ENCODE measurements around the gene CLN5.

DNA sequence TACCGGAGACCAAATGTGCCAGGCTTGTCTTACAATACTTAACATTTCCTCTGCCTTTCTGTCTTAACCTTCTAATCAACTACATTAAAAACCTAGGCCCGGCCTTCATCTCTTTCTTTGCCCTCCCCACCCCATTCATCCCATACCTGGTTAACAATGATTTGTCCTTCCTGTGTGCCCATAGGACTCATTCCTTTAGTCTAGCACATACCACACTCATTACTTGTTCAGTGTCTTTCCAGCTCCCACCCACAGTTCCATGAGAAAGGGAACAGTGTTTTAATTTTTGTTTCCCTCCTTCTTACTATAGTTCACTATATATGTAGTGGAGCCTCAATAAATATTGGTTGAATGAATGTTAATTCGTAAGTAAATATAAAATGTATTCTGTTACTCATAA lies 2.4 kb downstream of the CLN5 start:
- TF ChIP-seq SMC3 (conservative IDR thresholded peaks at IDR 0.05; ENCODE audit: poor library complexity) (no peak), POLR2AphosphoS5 (IDR thresholded peaks at IDR 0.05) (no peak), MXI1 (conservative IDR thresholded peaks at IDR 0.05; ENCODE audit: poor library complexity, severe bottlenecking) (no peak)
- TF ChIP-seq, protein P1, sequence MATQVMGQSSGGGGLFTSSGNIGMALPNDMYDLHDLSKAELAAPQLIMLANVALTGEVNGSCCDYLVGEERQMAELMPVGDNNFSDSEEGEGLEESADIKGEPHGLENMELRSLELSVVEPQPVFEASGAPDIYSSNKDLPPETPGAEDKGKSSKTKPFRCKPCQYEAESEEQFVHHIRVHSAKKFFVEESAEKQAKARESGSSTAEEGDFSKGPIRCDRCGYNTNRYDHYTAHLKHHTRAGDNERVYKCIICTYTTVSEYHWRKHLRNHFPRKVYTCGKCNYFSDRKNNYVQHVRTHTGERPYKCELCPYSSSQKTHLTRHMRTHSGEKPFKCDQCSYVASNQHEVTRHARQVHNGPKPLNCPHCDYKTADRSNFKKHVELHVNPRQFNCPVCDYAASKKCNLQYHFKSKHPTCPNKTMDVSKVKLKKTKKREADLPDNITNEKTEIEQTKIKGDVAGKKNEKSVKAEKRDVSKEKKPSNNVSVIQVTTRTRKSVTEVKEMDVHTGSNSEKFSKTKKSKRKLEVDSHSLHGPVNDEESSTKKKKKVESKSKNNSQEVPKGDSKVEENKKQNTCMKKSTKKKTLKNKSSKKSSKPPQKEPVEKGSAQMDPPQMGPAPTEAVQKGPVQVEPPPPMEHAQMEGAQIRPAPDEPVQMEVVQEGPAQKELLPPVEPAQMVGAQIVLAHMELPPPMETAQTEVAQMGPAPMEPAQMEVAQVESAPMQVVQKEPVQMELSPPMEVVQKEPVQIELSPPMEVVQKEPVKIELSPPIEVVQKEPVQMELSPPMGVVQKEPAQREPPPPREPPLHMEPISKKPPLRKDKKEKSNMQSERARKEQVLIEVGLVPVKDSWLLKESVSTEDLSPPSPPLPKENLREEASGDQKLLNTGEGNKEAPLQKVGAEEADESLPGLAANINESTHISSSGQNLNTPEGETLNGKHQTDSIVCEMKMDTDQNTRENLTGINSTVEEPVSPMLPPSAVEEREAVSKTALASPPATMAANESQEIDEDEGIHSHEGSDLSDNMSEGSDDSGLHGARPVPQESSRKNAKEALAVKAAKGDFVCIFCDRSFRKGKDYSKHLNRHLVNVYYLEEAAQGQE (IDR thresholded peaks at IDR 0.05; ENCODE audit: borderline replicate concordance) = no peak
- TF ChIP-seq, protein P2, sequence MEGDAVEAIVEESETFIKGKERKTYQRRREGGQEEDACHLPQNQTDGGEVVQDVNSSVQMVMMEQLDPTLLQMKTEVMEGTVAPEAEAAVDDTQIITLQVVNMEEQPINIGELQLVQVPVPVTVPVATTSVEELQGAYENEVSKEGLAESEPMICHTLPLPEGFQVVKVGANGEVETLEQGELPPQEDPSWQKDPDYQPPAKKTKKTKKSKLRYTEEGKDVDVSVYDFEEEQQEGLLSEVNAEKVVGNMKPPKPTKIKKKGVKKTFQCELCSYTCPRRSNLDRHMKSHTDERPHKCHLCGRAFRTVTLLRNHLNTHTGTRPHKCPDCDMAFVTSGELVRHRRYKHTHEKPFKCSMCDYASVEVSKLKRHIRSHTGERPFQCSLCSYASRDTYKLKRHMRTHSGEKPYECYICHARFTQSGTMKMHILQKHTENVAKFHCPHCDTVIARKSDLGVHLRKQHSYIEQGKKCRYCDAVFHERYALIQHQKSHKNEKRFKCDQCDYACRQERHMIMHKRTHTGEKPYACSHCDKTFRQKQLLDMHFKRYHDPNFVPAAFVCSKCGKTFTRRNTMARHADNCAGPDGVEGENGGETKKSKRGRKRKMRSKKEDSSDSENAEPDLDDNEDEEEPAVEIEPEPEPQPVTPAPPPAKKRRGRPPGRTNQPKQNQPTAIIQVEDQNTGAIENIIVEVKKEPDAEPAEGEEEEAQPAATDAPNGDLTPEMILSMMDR (IDR thresholded peaks at IDR 0.05; ENCODE audit: poor library complexity, severe bottlenecking) = no peak
